NOMO-1 (cell line): ENCODE data around the gene NUMBL.
"Not testable (repeated sequence)": the region's sequence is repeated elsewhere in the genome, so short reads cannot be mapped to it uniquely, and the experiment has no call there.

ENCODE experiments used
- DNase-seq, 2 experiments: peaks; one replicate each; lab custom pipeline; 2025; ENCODE audit not compliant: unreplicated experiment in 2 of 2; lab: John Stamatoyannopoulos, UW

NUMBL gene

DNA sequence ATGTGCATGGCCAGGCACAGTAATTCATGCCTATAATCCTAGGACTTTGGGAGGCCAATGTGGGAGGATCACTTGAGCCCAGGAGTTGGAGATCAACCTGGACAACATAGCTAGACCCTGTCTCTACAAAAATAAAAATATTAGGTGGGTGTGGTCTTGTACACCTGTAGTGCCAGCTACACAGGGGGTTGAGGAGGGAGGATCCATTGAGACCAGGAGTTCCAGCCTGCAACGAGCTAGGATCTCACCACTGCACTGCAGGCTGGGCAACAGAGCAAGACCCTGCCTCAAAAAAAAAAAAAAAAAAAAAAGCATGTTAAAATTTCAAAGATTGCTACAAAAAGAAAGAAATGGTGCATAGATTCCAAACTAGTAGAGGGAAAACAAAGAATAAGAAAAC lies 52.1 kb downstream of the NUMBL start:
- DNase-seq = no peak

- DNase-seq = no peak
Measured at GRCh38 chr19:40633207-40633606, 57.2 kb downstream of the NUMBL start.

DNA sequence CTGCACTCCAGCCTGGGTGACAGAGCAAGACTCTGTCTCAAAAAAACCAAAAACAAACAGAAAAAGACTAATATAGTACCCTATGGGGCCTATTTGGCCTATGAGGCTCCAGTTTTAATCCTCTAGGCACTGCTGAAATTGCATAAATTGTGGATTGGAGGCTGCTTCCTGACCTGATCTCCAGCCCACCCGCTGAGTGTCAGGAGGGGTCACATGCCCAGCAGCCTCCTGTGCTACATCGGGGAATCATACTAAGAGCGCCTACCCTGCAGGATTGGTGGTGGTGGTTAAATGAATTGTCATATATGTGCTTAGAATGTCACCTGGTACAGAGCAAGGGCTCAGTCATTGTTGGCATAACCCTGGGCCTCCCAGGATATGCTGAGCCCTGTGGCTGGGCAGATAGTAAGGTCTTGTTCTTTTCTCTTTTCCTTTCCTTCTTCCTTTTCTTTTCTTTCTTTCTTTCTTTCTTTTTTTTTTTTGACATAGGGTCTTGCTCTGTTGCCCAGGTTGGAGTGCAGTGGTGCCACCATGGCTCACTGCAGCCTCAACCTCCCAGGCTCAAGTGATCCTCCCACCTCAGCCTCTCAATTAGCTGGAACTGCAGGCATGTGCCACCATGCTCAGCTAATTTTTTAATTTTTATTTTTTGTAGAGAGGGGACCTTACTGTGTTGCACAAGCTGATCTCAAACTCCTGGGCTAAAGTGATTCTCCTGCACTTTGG lies 58.0 kb downstream of the NUMBL start:
- DNase-seq = no peak

DNA sequence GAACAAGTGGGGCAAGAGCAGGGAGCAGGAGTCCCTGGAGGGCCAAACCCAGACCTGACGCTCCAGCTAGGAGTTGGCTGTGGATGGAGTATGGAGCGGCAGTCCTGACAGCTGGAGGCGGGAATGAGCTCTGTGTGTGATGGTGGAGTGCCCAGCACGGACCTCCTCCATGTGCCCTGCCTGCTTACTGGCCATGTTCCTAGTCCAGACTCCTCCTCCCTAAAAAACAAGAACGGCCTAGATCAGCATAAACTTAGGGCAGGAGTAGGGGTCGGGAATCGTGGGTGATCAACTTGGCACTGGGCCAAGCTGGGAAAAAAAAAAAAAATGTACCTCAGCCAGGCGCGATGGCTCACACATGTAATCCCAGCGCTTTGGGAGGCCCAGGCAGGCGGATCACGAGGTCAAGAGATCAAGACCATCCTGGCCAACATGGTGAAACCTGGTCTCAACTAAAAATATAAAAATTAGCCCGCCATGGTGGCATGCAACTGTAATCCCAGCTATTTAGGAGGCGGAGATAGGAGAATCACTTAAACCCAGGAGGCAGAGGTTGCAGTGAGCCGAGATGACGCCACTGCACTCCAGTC lies 59.8 kb downstream of the NUMBL start:
- DNase-seq = no peak

- no peak for DNase-seq
Measured at GRCh38 chr19:40629346-40629745, 61.1 kb downstream of the NUMBL start.

- DNase-seq = no peak
Measured at GRCh38 chr19:40627486-40628279, 62.8 kb downstream of the NUMBL start.

DNA sequence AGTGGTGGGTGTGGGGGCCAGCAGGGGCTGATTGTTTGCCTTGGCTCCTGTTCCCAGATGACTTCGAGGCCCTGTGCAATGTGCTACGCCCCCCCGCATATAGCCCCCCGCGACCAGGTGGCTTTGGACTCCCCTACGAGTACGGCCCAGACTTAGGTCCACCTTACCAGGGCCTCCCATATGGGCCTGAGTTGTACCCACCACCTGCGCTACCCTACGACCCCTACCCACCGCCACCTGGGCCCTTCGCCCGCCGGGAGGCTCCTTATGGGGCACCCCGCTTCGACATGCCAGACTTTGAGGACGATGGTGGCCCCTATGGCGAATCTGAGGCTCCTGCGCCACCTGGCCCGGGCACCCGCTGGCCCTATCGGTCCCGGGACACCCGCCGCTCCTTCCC lies 63.5 kb downstream of the NUMBL start:
- no peak for DNase-seq

DNA sequence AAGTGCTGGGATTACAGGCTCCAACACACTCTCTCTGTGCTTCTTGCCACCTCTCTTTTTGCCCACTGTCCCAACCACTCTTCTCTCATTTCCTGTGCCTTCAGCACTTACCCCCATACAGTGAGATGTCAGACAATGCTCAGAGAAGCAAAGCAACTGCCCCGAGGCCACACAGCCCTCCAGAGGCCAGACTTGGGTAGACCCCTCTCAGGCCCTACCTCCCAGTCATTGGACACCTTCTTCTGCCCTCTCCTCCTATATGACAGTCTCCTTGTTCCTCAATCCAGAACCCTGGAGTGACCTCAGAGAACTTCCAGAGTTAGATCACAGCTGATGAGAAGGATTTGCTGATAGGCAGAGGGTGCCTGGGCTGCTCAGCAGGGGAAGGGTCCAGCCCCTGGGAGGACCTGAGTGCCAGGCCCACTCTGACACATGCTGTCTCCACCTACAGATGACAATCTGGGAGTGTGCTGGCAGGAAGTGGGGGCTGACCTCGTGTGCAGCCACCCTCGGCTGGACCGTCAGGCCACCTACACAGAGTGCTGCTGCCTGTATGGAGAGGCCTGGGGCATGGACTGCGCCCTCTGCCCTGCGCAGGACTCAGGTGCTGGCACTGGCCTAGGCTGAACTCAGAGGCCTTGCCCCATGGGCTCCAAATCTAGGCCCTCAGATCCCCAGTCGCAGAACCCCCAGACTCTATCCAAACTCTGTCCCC lies 64.9 kb downstream of the NUMBL start:
- no peak for DNase-seq

DNA sequence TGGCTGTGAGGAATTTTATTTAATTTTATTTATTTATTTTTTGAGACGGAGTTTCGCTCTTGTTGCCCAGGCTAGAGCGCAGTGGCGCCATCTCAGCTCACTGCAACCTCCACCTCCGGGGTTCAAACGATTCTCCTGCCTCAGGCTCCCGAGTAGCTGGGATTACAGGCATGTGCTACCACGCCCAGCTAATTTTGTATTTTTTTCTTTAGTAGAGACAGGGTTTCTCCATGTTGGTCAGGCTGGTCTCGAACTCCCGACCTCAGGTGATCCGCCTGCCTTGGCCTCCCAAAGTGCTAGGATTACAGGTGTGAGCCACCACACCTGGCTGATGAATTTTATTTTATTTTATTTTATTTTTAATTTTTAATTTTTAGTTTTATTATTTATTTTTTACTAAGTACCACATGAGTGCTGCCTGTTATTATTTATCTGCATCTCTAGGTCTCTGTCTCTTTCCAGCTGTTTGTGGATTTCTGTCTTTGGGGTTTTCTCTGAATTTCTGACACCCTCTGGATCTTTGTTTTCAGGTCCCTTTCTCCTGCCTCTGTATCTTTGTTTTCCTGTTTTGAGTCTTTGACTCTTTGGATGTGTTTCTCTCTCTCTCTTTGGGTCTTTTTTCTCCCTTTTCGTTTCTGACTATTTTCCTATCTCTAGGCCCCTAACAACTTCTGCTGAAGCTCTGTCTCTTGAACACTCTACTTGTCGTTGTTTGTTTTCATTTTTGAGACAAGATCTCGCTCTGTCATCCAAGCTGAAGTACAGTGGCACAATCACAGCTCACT lies 65.9 kb downstream of the NUMBL start:
- DNase-seq = not testable (repeated sequence)

GRCh38 chr19:40623403-40624251 lies 66.8 kb downstream of the NUMBL start:
- DNase-seq = no peak

GRCh38 chr19:40622773-40623075 lies 67.7 kb downstream of the NUMBL start:
- no peak for DNase-seq

DNA sequence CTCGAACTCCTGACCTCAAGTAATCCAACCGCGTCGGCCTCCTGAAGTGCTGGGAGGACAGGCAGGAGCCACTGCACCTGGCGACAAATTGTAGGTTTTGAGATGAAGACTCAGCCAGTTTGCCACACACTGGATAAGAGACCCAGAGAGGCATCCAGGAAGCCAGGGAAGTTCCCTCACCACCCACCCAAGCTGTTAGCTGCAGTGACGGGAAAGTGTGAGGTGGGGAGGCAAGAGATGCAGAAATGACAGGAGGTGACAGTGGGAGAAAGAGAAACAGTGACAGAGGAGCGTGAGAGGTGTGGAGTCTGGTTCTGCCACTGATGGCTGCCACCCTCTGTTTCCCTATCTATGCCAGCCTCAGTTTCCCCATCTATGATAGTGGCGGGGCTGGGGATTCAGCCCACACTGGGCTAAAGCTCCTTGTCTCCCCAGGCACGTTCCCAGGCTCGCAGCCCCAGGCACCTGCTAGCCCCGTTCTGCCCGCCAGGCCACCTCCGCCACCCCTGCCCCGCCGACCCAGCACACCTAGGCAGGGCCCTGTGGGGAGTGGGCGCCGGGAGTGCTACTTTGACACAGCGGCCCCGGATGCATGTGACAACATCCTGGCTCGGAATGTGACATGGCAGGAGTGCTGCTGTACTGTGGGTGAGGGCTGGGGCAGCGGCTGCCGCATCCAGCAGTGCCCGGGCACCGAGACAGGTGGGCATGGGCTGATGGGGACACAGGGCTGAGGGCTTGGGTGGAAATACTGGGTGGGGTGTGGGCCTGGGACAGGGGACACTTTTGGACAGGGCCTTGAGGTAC lies 68.3 kb downstream of the NUMBL start:
- DNase-seq = no peak

DNA sequence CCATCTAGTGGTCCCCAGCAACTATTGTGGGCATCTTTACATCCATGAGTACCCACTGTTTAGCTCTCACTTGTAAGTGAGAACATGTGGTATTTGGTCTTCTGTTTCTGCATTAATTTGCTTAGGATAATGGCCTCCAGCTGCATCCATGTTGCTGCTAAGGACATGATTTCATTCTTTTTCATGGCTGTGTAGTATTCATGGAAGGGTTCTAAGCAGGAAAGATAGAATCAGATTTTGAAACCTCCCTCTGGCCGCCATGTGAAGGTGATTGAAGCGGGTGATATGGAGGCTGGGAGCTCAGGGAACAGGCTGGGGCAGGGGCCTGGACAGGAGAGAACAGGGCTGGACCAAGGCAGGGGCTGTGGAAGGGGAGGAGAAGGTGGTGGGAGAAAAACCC lies 69.2 kb downstream of the NUMBL start:
- DNase-seq = no peak

GRCh38 chr19:40620161-40620485 lies 70.3 kb downstream of the NUMBL start:
- DNase-seq = no peak

DNA sequence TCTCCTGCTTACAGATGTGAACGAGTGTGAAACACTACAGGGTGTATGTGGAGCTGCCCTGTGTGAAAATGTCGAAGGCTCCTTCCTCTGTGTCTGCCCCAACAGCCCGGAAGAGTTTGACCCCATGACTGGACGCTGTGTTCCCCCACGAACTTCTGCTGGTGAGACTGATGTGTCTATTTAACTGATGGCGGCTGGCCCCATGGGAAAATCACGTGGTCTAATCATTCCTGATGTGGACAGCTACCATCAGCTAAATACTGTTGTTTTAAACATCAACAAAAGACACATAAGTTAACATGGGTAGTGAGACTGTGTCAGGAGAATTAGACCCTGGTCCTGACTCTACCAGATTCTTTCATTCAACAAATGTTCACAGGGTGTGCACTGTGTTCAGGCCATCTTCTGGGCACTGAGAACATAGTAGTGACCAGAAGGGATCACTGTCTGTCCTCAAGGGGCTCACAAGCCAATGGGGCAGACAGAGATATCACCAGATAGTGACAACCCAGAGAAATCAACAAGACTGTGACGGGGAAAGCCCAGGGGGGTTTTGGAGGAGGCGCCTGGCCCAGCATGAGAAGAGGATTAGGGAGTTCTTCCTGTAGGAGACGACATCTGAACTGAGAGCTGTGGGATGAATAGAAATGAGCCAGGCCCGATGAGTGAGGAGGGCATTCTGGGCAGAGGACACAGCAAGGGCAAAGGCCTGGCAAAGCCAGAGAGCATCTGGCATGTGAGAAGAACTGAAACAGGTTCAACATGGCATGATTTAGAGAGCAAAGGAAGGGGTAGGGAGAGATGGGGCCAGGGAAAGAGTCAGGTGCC lies 70.9 kb downstream of the NUMBL start:
- DNase-seq = no peak

- DNase-seq = no peak
Measured at GRCh38 chr19:40617961-40618360, 72.5 kb downstream of the NUMBL start.

DNA sequence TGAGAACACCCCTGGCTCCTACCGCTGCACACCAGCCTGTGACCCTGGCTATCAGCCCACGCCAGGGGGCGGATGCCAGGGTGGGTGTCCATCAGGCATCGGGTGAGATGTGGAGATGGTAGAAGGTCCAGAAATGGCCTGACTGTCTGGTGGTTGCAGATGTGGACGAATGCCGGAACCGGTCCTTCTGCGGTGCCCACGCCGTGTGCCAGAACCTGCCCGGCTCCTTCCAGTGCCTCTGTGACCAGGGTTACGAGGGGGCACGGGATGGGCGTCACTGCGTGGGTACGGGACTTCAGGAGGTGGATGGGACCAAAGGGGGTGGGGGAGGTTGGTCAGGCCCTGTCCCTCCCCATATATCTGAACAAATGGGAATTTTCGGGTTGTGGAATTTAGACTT lies 73.5 kb downstream of the NUMBL start:
- DNase-seq = no peak

DNA sequence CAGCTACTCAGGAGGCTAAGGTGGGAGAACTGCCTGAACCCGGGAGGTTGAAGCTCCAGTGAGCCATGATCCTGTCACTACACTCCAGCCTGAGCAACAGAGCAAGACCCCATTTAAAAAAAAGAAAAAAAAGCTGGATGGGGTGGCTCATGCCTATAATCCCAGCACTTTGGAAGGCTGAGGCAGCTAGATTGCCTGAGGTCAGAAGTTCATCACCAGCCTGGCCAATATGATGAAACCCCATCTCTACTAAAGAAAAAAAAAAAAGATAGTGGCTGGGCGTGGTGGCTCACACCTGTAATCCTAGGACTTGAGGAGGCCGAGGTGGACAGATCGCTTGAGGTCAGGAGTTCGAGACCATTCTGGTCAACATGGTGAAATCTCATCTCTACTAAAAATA lies 74.3 kb downstream of the NUMBL start:
- no peak for DNase-seq
